GM20000 (cell line): ENCODE measurements around the gene CENPP.

ENCODE experiments used
- DNase-seq: peaks from one replicate; pipeline ENCODE4 v3.0.0; 2012; ENCODE audit warnings: low spot score
- CTCF ChIP-seq: IDR thresholded peaks from 2 replicates; pipeline ENCODE4 v1.5.1; 2012; ENCODE audit warnings: mild to moderate bottlenecking, control low read depth; ENCODE audit errors: extremely low read depth, missing control alignments

Gene CENPP

DNA sequence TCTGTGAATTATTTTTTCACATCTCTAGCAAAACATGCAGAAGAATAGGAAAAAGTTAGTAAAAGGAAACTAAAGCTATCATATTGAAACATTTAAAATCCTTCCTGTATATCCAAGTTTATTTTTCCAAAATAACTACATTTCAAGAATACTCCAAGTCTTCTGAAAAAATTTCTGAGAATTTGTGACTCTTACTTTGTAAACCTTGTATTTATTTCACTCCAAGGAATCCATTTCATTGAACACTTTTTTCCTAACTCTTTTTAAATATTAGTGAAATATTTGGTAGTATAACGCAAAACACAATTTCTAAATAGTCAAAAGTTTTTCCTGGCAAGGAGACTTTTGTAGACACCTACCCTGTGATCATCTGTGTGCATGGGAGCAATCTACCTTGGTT is 190.8 kb downstream of the CENPP start:
- no peak for DNase-seq
- no peak for TF ChIP-seq CTCF

DNA sequence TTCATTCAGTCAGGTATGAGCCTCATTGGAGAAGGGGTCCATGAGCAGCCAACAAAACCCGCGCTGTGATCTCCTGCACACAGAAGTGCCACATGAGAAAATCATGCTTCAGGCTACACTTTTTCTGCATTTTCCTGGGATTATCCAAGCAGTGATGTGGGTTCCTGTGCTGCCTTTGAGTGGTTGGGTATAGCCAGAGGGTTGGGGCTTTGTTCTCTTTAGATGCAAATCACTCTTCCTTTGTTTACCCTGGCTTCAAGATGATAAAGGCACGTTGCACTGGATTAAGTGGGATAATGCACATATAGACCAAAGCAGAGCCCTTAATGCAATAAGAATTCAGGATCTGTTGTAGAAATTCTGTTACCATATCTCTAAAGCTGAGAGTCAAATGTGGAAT is 191.3 kb downstream of the CENPP start:
- DNase-seq: no peak
- TF ChIP-seq CTCF: no peak

GRCh38 chr9:92518199-92518598 is 192.4 kb downstream of the CENPP start:
- no peak for TF ChIP-seq CTCF
- no peak for DNase-seq

GRCh38 chr9:92520837-92521236 is 195.1 kb downstream of the CENPP start:
- TF ChIP-seq CTCF: no peak
- DNase-seq: no peak

DNA sequence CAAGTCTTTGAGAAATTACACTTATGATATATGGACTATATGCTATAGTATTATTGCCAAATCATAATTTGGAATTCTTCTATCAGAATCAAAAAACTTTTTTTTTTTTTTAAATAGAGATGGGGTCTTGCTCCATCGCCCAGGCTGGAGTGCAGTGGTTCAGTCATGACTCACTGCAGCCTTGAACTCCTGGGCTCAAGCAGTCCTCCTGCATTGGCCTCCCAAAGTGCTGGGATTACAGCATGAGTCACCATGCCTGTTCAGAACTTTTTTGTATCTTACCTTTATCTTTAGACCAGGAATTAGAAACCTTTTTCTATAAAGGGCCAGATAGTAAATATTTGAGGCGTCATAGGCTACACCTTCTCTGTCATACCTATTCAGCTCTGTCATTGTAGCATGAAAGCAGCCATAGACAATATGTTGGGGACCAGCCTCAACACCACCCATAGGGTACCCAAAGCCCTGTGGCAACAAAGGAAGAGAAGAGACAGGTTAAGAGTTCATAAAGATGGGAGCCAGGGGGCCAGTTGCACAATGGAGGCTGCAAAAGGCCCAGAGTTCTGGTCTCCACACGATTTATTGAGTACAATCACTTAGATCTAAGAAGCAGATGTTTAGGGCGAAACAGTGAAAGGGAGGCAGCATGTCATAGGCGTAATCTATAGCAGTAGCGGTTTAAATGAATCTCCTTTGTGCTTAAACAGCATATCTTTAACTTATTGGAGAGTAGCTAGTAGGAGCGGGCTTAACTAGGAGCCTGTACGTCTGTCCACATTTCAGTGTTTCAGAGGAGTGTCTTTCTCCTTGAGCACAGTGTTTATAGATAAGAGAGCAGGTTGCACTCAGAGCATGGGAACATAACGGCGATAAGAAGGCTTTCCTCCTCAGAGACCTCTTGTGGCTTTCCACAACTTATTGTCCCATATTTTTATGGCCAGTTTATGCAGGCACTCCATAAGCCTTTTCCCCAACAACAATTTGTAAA is 197.5 kb downstream of the CENPP start:
- no peak for TF ChIP-seq CTCF
- no peak for DNase-seq

DNA sequence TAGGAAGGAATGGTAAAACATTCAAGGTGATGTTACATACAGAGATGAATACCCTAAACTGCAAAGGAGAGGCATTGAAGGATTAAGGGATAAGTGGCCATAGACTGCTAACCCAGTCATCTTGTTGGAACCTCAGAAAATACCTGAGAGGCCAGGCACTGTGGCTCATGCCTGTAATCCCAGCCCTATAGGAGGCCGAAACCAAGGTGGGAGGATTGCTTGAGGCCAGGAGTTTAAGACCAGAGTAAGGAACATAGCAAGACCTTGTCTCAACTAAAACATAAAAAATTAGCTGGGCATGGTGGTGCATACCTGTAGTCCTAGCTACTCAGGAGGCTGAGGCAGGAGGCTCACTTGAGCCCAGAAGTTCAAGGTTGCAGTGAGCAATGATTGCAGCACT is 199.1 kb downstream of the CENPP start:
- no peak for TF ChIP-seq CTCF
- no peak for DNase-seq

DNA sequence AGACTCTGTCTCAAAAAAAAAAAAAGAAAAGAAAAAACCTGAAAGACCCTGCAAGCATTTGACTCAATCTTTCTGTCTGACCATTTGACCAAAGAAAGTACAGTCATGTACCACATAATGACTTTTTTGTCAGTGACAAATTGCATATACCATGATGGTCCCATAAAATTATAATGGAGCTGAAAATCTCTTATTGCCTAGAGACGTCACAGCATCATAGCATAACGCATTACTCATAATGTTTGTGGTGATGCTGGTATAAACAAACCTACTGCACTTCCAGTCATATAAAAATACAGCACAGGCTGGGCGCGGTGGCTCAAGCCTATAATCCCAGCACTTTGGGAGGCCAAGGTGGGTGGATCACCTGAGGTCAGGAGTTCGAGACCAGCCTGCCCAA is 199.6 kb downstream of the CENPP start:
- DNase-seq: no peak
- TF ChIP-seq CTCF: no peak
